ENCODE measurements around the gene KCNN3. TPM values are rescaled to one million over a fixed set of nuclear protein-coding genes. Genes with fewer than 3 reads are reported as not detected.

The KCNN3 gene
- total and polyA plus RNA-seq, 2 of the 8 experiments (the other 6 are each of a cell fraction or from before 2014, with no cell fraction given) = 2.8 to 3.7 TPM

GRCh38 chr1:154824179-154825000 is 45.7 kb downstream of the KCNN3 start:
- H3K9ac ChIP-seq (replicated peaks in 1 of 4; ENCODE audit: extremely low read depth in 1 of 4, low read depth in 3 of 4, low read length in 3 of 4) = no peak overlapping the region
- no peak overlapping the region for H4K5ac ChIP-seq (ENCODE audit: insufficient read length, low read depth, low read length)
- WGBS, 2 experiments (ENCODE audit: extremely low coverage in 1 of 2, insufficient coverage in 1 of 2, insufficient read length in 1 of 2, insufficient replicate concordance in 2 of 2, low coverage in 1 of 2, low lambda C conversion rate in 2 of 2, missing lambda C conversion rate in 1 of 2) = 95% methylated on average over 4 of the region's 5 CpGs; no CpG with 5 or more reads in 1 of the 2 experiments
- no peaks in the 10 kb centered on the region for H3K23me2 ChIP-seq (ENCODE audit: low read depth, low read length)
- H3K9me3 ChIP-seq (ENCODE audit: insufficient read depth in 2 of 2, low read depth in 1 of 2, low read length in 1 of 2) = no peaks in the 10 kb centered on the region
- no peak overlapping the region for H4K8ac ChIP-seq (ENCODE audit: extremely low read depth, insufficient read depth, low read length)
- POLR2A ChIA-PET (ENCODE audit: partially characterized antibody) = no interaction called here
- no peak overlapping the region for H2BK20ac ChIP-seq (ENCODE audit: low read length)
- H3K56ac ChIP-seq (replicated peaks; ENCODE audit: insufficient read length, low read depth, low read length) = no peak overlapping the region
- DNase-seq (ENCODE audit: low read depth in 1 of 2, low spot score in 2 of 2) (no peak), FAIRE-seq (no peak)
- no peak overlapping the region for H2BK15ac ChIP-seq (ENCODE audit: low read length)
- no peak overlapping the region for H2BK120ac ChIP-seq (replicated peaks; ENCODE audit: low read depth, low read length)
- no peak overlapping the region for H2AFZ ChIP-seq (ENCODE audit: low read length)
- H3K23ac ChIP-seq (ENCODE audit: insufficient read length) = no peak overlapping the region
- H3K4me3 ChIP-seq (ENCODE audit: extremely low read depth in 1 of 4, insufficient read depth in 2 of 4, low read depth in 3 of 4, low read length in 4 of 4) = no peak overlapping the region
- H3K79me2 ChIP-seq (ENCODE audit: control insufficient read depth in 1 of 2, insufficient read depth in 2 of 2, low read length in 2 of 2) = no peaks in the 10 kb centered on the region
- H3K36me3 ChIP-seq (ENCODE audit: control insufficient read depth in 2 of 4, insufficient read depth in 4 of 4, low read length in 3 of 4) = no peaks in the 10 kb centered on the region
- no peak overlapping the region for H3K4ac ChIP-seq (replicated peaks; ENCODE audit: insufficient read length, low read depth, low read length)
- no peak overlapping the region for H3K4me2 ChIP-seq (ENCODE audit: insufficient read depth in 1 of 2, low read depth in 2 of 2, low read length in 2 of 2)
- H2BK5ac ChIP-seq (ENCODE audit: low read depth, low read length) = no peak overlapping the region
- no peak overlapping the region for H3K27ac ChIP-seq (ENCODE audit: low read depth, low read length)
- H3K4me1 ChIP-seq (replicated peaks in 1 of 4; ENCODE audit: control insufficient read depth in 3 of 4, insufficient read depth in 4 of 4, low read length in 3 of 4) = peaks cover 0 to 2% (median 1%) of the 10 kb centered on the region in 4 experiments; a peak in 3 of 7 replicates
- H4K20me1 ChIP-seq (replicated peaks in 1 of 2; ENCODE audit: control insufficient read depth in 1 of 2, insufficient read depth in 2 of 2, low read length in 2 of 2) = no peaks in the 10 kb centered on the region
- H3K18ac ChIP-seq (ENCODE audit: extremely low read depth, low read length) = no peak overlapping the region
- no peaks in the 10 kb centered on the region for H3K79me1 ChIP-seq (ENCODE audit: low read depth, low read length)
- CTCF ChIA-PET (ENCODE audit: partially characterized antibody) = interaction anchor here (0.8 to 2.0 kb wide), 10 partner anchors 8 to 48 kb away, joined by 3 to 7 read pairs (median 4); no protein-coding TSS in a partner anchor
- H4K91ac ChIP-seq (replicated peaks; ENCODE audit: insufficient read length, low read length) = no peak overlapping the region
- H3K27me3 ChIP-seq (replicated peaks in 1 of 4; ENCODE audit: control insufficient read depth in 3 of 4, extremely low read depth in 1 of 4, insufficient read depth in 3 of 4, low read length in 3 of 4) = no peaks in the 10 kb centered on the region
- no peak overlapping the region for H3K14ac ChIP-seq (ENCODE audit: insufficient read length)
- no peak overlapping the region for H2AK5ac ChIP-seq (ENCODE audit: low read depth, low read length)
- no peak overlapping the region for H2BK12ac ChIP-seq (ENCODE audit: low read depth, low read length)
- no peak for TF ChIP-seq CHD1 (IDR thresholded peaks at IDR 0.05; ENCODE audit: low read depth, low read length)
- no peak for TF ChIP-seq GABPA (IDR thresholded peaks at IDR 0.05; ENCODE audit: borderline replicate concordance, insufficient read depth, low read length)
- TF ChIP-seq CTCF (IDR thresholded peaks at IDR 0.05; ENCODE audit: control extremely low read depth in 1 of 3, insufficient read depth in 1 of 3, low read depth in 1 of 3, low read length in 3 of 3) = no peak
- TF ChIP-seq EGR1 (IDR thresholded peaks at IDR 0.05; ENCODE audit: borderline replicate concordance, low read depth, low read length) = no peak
- TF ChIP-seq SUZ12 (IDR thresholded peaks at IDR 0.05; ENCODE audit: low read length) = no peak
- TF ChIP-seq CBX8 (IDR thresholded peaks at IDR 0.05; ENCODE audit: borderline replicate concordance, low read depth, low read length) = no peak
- no peak for TF ChIP-seq BACH1 (IDR thresholded peaks at IDR 0.05; ENCODE audit: low read length)
- no peak for TF ChIP-seq ASH2L (IDR thresholded peaks at IDR 0.05; ENCODE audit: low read length)
- TF ChIP-seq TBP (IDR thresholded peaks at IDR 0.05; ENCODE audit: low read depth, low read length) = no peak
- no peak for TF ChIP-seq CTBP2 (IDR thresholded peaks at IDR 0.05; ENCODE audit: borderline replicate concordance, insufficient read depth, insufficient read length, low read length)
